Measurements from ENCODE around the gene JMJD6.
"Not testable (repeated sequence)": the region's sequence is repeated elsewhere in the genome, so short reads cannot be mapped to it uniquely, and the experiment has no call there.

Gene JMJD6

DNA sequence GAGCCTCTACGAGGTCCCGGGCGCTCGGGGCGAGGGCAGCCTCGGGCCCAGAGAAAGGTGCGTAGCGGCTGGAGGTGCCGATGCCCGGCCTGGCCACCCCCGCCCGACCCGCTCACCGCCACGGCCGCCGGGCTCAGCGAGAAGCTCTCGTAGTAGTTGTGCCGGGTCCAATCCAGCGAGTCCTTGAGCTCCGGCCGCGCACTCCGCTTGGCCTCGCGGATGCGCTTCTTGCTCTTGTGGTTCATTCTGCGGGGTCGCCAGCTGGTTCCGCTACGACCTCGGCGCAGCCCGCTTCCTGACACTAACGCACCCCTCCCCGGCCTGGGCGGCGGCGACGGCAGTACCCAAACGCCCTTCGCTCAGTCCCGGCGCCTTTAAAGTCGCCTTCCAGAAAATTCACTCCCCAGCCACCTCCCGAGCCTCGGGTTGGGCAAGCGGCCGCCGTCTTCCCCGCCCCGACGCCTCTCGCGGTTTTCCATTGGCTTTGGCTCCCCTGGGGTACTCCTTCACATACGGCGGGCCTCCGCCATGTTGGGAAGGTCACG is at the start of gene JMJD6:
JMJD6 (minus strand) TSS at position 376 of the 545 bp plus-strand sequence; CDS start at position 245, 131 bp downstream.
- peak; percentile 99 for DNase-seq

DNA sequence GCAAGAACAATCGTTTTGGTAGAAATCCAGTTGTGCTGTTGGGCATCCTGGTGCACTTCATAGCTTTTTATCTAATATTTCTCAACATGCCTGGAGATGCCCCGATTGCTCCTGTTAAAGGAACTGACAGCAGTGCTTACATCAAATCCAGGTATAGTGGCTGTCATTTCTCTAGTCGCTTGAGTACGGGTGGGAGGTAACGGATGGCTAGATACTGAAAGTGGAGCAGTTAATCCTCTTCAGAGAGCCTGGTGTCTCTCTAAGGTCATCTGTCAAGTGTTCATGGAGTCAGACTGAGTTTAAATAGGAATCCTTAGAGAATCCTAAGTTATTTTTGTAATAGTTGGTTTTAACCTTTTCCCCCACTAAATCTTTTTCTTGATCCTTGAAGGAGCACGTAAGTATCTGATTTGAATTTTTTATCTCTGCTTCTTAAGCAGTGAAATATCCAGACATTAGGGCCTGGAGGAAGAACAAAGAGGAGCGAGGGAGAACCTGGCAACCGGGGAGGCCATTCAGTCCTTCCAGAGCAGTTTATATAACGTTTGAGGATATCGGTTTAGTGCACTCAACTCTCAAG is 48.7 kb upstream of the JMJD6 start:
- no peak for DNase-seq

DNA sequence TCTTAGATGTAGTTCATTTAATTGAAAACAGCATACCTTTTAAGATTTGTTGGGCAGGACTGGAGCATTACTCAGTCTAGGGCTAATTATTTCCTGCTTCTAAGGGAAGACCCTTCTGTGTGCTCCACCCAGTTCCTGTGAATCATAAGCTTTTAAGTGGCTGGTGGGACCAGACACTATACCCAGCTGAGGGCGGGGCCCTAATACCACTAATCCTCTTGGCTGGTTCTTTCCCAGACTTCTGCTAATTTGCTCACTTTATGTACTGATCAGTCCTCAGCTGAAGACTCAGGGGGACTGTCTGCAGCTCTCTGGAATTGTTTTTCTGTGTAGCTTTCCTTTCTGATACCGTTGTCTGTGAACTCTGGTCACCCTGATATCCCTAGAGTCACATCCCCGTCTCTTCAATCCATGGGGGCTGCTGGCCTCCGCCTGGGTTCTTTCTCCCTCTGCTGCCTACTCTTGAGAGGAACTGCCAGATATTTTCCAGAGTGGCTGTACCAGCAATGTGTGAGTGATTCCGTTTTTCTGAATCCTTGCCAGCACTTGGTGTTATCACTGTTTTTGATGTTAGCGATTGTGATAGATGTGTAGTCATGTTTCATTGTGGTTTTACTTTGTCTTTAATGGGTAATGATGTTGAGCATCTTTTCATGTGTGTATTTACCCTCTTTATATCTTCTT is 46.6 kb upstream of the JMJD6 start:
- DNase-seq: peak; percentile 38

DNA sequence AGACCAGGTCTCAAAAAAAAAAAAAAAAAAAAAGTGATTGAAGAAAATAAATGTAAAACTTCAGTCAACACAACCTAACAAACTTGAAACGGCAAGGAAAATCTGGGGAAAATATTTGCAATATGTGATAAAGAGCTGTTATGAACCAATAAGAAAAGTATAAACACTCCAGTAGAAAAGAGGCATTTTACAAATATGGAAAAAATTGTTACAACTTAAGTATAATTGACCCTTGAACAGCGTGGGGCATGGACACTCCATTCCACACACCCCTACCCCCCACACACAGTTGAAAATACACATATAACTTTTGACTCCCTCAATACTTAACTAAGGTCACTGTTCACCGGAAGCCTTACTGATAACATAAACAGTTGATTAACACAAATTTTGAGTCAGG is 32.2 kb upstream of the JMJD6 start:
- DNase-seq: no peak

DNA sequence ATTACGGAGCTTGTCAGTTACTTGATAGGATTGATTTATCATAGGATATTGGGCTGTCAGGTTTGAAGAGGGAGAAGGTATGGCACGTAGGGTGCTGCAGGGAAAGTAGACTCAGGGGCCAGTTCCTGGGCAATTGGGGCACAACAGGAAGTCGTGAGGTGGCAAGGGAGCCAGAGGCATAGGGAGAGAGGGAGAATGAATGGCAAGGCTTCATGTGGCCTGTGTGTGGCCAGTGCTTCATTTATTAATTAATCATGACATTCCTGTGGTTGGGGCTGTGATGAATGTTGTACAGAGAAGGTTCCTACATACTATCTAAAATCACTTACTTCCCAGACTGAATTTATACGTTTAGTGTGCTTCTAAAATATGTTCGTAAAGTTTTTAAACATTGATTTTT is 30.9 kb upstream of the JMJD6 start:
- DNase-seq: no peak

GRCh38 chr17:76755285-76755684 is 28.9 kb upstream of the JMJD6 start:
- DNase-seq: no peak

DNA sequence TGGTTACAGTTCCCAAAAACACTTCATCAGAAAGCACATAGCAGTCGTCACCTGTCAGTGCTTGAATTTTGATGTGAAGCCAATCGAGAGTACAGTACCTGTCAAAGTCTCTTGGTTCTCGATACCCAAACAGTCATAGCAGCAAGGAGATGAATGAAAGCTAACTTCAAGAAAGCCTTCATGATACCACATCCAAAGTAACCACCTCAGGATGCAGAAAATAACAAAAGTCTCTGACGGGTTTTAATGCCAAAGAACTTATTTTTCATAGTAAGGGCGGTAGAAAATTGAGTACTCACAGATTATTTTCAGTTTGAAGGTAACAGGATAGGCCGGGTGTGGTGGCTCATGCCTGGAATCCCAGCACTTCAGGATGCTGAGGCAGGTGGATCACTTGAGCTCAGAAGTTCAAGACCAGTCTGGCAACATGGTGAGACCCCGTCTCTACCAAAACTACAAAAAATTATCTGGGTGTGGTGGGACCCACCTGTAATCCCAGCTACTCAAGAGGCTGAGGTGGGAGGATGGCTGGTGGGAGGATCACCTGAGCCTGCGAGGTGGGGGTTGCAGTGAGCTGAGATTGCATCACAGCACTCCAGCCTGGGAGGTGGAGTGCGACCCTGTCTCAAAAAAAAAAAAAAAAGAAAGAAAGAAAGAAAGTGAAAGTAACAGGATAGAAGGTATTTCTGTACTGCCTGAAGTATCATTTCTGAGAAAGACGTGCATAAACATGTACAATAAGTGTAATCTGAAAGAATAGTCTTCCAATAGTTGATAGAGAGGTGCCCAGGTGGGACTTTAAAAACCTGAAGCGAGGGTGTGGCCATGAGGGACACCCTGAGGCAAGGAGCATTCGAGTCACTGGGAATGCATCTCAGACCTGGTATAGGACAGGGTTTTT is 26.9 kb upstream of the JMJD6 start:
- DNase-seq: no peak

DNA sequence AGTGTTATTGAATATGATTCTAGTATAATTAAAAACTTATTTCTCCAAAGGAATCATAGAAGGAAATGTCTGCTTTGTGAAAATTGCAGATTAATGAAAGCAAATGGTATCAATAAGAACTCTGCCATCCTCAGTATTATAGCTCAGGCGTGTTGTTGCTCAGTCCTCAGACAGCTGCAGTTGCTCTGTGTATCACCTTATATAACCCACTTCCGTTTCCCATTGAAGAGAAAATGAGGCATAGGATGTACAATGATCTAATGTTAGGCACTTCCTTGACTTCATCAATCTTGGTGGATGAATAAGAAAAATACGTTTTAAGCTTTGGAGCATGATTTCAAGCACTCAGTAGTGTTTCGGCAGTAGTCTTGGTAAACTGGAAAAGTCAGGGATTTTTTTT is 25.6 kb upstream of the JMJD6 start:
- DNase-seq: no peak

GRCh38 chr17:76751416-76751993 is 25.1 kb upstream of the JMJD6 start:
- DNase-seq: no peak

DNA sequence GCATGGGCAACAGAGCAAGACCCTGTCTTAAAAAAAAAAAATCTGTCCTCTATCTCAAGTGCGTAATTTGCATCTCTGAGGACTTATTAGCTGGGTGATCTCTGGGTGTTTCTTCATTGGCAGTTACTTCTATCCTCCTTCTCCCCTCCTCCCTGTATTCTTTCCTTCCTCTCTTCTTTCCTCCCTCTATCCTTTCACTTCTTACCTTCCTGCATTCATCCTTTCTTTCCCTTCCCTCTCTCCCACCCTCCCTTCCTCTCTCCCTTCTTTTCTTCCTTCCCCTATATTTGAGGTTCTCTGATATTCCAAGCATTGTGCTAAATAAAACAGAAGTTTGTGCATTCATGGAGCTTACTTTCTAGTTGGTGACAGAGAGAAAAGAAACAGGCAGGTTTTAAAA is 22.3 kb upstream of the JMJD6 start:
- DNase-seq: no peak

GRCh38 chr17:76747716-76748363 is 21.4 kb upstream of the JMJD6 start:
- no peak for DNase-seq

GRCh38 chr17:76745785-76746184 is 19.4 kb upstream of the JMJD6 start:
- DNase-seq: not testable (repeated sequence)

GRCh38 chr17:76744747-76745146 is 18.3 kb upstream of the JMJD6 start:
- DNase-seq: no peak

DNA sequence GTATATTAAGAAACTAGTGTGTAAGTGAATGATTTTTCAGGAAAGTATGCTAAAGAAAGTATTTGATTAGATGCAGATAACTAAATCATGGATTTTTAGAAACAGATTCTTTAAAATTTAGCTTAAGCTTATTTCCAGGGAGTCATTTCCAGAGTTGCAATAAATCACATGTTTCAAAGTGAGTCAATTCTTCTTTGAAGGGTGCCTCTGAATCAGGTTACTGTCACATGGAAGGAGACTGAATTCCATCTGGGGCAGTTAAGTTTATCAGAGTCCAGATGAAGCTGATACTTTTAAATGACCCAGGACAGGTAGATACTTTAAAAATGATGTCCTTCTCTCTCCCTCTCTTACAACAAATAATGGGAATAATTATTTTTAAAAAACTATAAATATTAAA is 16.6 kb upstream of the JMJD6 start:
- no peak for DNase-seq

GRCh38 chr17:76740329-76741118 is 14.1 kb upstream of the JMJD6 start:
- DNase-seq: peak; percentile 39

- not testable (repeated sequence) for DNase-seq
Observed at GRCh38 chr17:76739568-76740115, 13.2 kb upstream of the JMJD6 start.

GRCh38 chr17:76738468-76738850 is 12.1 kb upstream of the JMJD6 start:
- DNase-seq: no peak

- DNase-seq: peak; percentile 97
Observed at GRCh38 chr17:76737676-76738467, 11.5 kb upstream of the JMJD6 start, which contains the start of gene MFSD11. MFSD11 (plus strand) TSS chr17:76738119; CDS start chr17:76738353, 234 bp downstream.

GRCh38 chr17:76737082-76737675 is 10.8 kb upstream of the JMJD6 start, which contains the start of gene SRSF2:
SRSF2 (minus strand) TSS chr17:76737331; CDS start chr17:76737160, 171 bp downstream.
- DNase-seq: peak; percentile 100

Measured in femur (tissue), 1 donor.